GM10266 (cell line): ENCODE data around the gene TMEM39A.
A peak's percentile ranks its signal among the peaks of the same experiment; 100 is the strongest.

Experiments
- DNase-seq: peaks from one replicate; pipeline ENCODE4 v3.0.0; 2012; ENCODE audit errors: extremely low spot score
- CTCF ChIP-seq: IDR thresholded peaks from 2 replicates; pipeline ENCODE4 v1.5.1; 2012; ENCODE audit warnings: mild to moderate bottlenecking, low read depth; ENCODE audit not compliant: control insufficient read depth, insufficient read depth; ENCODE audit errors: missing control alignments

Gene TMEM39A

DNA sequence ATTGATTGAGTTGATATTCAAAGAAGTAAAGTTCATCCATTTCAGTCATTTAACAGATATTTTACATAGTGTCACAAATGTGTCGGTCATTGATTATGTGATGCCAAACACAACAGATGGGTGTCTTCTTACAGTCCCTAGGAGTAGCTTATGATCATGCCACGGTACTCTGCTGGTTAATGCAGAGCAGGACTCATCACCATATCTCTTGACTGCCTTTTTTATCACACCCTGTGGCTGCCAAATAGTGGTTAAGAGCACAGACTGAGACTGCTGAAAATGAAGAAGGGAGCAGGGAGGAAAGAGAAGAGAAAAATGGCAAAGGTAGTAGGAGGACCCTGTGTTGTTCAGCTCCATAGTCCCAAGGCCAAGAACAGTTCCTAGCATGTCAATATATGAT is 22.1 kb upstream of the TMEM39A start:
- no peak for TF ChIP-seq CTCF
- no peak for DNase-seq

GRCh38 chr3:119483101-119483500 is 19.7 kb upstream of the TMEM39A start:
- DNase-seq: no peak
- TF ChIP-seq CTCF: no peak

GRCh38 chr3:119481079-119481478 is 17.7 kb upstream of the TMEM39A start:
- no peak for DNase-seq
- TF ChIP-seq CTCF: no peak

DNA sequence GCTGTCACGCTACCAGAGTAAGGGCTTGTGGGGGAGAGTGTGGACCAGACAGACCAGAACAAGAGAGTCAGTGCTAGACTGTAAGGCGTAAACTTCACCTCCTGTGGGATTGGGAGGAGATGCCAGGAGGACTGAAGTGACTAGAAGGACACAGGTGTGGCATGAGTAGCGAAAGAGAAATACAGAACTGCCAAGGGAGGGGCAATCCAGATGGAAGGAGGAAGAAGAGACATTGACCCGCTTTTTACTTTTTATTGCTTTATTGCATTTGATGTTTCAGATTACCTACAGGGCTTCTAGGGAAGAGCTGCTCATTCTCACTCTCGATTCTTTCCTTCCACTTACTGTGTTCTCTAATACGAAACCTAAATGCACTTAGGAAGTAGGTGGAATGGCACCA is 7.5 kb upstream of the TMEM39A start:
- DNase-seq: no peak
- no peak for TF ChIP-seq CTCF

DNA sequence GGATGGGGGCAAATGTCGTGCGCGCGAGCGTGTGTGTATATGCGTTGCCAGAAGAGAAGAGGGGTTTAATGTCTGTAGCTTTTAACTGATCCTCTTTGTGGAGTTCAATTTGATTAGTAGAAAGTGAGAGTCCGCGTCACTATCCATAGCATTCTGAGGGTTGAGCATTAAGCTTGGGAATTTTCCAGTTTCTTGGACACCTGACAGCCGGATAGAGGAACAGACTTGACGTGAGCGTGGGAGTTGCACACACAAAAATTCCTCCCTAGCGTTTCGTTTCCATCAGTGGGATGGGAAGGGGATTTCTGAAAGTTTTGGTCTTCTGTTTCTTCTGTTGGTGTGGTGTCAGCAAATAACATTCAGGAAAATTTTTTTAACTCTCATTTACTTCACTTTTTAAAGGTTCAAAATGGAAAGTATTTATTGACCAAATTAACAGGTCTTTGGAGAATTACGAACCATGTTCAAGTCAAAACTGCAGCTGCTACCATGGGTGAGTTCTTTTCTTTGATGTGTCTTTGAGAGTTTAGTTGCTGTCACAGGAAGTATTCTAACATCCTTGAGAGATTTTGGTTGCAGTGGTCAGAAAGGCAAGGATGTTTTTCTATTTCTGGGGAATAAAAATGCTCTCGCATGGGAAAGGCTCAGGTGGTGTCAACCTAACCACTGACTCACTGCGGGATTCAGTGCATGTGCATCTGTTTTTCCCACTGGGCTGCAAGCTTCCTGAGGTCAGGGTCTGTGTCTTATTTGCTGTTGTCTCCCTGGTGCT is 6.2 kb upstream of the TMEM39A start:
- DNase-seq: peak; percentile 47

DNA sequence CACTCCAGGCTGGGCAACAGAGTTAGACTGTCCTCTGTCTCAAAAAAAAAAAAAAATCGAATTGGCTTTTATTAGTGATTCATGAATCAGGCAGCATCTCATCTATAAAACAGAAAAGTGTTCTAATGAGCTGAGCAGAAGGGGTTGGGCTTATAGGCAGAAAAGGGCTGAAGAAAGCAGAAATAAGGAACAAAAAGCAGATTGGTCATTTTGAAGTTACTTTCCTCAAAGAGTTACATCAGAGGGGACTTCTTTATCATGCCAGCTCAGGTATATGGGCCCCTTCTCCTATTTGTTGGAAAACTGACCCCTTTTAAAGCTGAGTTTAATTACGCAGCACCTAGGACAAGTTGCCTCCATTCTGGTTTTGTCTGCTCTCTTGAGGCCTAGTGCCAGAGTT is 4.6 kb upstream of the TMEM39A start:
- TF ChIP-seq CTCF: no peak
- DNase-seq: no peak

More for the DNA sequence above, 6.2 kb upstream of the TMEM39A start:
- no peak for TF ChIP-seq CTCF

GRCh38 chr3:119457246-119457645 is 6.2 kb downstream of the TMEM39A start:
- DNase-seq: no peak
- no peak for TF ChIP-seq CTCF
